ENCODE results near the gene CIAO2B.

DNA sequence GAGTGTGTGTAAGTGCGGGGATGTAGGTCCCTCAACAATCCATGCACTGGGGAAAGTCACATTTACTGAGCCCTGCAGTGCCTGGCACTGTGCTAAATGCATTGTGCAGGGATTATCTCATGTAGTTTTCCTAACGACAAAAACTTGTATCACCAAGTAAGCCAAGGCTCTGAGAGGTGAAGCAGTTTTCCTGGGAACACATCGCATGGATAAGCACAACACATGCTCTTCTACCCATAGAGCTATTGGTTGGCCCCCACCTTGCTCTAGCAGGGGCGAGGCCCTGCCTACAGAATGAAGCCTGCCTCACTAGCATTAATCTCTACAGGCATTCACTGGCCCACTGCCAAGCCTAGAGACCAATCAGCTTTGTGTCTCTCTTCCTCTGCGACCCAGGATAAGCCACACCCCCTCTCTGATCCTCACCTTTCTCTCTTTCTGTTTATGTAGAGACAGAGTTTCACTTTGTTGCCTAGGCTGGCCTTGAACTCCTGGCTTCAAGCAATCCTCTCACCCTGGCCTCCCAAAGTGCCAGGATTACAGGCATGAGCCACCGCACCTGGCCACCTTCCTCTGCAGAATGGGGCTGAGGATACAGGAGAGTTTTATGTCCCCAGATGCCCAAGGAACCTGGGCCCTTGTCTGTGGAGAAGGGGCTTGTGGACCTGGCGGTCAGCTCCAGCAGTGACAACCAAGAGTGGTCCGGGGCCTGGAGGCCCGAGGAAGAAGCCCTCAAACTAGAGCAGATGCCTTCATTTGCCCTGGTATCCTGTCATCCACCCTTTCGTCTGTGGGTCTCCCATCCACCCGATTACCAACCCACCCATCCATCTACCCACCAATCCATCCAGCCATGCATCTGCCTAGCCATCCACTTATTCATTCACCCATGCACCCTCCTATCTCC, 28.3 kb downstream of the CIAO2B start:
- TF ChIP-seq, protein P1, sequence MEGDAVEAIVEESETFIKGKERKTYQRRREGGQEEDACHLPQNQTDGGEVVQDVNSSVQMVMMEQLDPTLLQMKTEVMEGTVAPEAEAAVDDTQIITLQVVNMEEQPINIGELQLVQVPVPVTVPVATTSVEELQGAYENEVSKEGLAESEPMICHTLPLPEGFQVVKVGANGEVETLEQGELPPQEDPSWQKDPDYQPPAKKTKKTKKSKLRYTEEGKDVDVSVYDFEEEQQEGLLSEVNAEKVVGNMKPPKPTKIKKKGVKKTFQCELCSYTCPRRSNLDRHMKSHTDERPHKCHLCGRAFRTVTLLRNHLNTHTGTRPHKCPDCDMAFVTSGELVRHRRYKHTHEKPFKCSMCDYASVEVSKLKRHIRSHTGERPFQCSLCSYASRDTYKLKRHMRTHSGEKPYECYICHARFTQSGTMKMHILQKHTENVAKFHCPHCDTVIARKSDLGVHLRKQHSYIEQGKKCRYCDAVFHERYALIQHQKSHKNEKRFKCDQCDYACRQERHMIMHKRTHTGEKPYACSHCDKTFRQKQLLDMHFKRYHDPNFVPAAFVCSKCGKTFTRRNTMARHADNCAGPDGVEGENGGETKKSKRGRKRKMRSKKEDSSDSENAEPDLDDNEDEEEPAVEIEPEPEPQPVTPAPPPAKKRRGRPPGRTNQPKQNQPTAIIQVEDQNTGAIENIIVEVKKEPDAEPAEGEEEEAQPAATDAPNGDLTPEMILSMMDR (IDR thresholded peaks at IDR 0.05), result no peak
- TF ChIP-seq POLR2A (IDR thresholded peaks at IDR 0.05), result peak in 1 of 2 donors; percentile 37
